ENCODE measurements around the gene PPP1R26.
"Not testable (repeated sequence)": the region's sequence is repeated elsewhere in the genome, so short reads cannot be mapped to it uniquely, and the experiment has no call there.

The PPP1R26 gene

DNA sequence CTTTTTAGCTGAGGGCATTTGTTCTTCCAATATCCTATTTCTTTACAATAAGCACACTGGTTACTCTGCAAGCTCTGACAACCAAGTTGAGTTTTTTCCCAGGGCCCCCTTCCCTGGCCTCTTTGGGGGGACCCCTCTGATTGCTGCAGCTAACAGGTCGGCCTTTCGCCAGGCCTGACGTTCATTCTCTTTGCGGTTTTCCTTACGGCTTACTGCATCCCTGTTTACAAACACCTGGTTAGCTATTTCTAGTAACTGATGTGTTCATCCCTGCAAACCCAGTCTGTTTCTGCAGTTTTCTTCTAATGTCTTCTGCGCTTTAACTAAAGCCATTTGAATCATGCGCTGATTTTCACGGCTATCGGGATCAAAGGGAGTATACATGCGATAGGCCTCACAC lies 37.5 kb upstream of the PPP1R26 start:
- no peaks in the 10 kb centered on the region for H3K27me3 ChIP-seq
- peaks cover 0 to 4% (median 0%) of the 10 kb centered on the region in 10 experiments; a peak in 1 of 20 replicates for H3K4me1 ChIP-seq
- no peaks in the 10 kb centered on the region for H3K36me3 ChIP-seq
- H3K4me3 ChIP-seq = no peak overlapping the region
- TF ChIP-seq Cebpa-rat (IDR thresholded peaks at IDR 0.05) = no peak
- H4K20me1 ChIP-seq = no peaks in the 10 kb centered on the region
- no peak overlapping the region for H3K9ac ChIP-seq
- H3K4me2 ChIP-seq = no peak overlapping the region
- peaks cover 8 to 15% (median 11%) of the 10 kb centered on the region in 11 experiments; a peak in 19 of 22 replicates for H3K9me3 ChIP-seq (replicated peaks in 1 of 11)
- no peak overlapping the region for H3K27ac ChIP-seq

DNA sequence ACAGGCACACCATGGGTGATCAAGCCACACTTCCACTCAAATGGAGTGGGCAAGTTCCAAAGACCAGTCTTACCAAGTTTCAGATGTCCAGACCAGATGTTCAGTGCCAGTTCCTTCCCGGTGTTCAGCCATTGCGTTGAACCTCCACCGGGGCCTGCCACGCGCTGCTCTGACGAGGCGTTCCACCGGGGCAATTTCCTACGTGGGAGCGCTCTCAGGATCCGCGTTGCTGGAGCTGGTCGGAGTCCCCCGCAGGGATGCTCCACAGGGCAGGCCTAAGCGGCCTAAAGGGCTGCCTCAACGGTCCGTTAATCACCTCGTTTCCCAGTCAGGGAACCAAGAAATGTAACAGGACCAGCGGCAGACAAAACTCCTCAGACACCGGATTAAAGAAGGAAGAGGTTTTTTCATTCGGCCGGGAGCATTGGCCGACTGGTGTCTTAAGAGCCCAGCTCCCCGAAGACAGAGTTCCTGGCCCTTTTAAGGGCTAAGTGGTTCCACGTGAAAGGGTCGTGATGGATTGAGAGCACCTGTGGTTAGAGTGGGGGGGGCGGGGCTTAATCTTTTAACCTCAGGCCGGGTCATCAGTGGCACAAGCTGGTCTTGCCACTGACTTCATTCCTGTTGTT lies 35.7 kb upstream of the PPP1R26 start:
- no peak overlapping the region for H3K4me2 ChIP-seq
- no peaks in the 10 kb centered on the region for H4K20me1 ChIP-seq
- H3K27me3 ChIP-seq = no peaks in the 10 kb centered on the region
- 0 out of 22 replicates have a peak, but pooled peaks cover 0 to 3% (median 0%) of the 10 kb centered on the region in 11 experiments for H3K9me3 ChIP-seq (replicated peaks in 1 of 11)
- no peak overlapping the region for H3K4me3 ChIP-seq
- H3K27ac ChIP-seq = no peak overlapping the region
- no peak for TF ChIP-seq Cebpa-rat (IDR thresholded peaks at IDR 0.05)
- no peaks in the 10 kb centered on the region for H3K36me3 ChIP-seq
- no peak overlapping the region for H3K9ac ChIP-seq
- peaks cover 0 to 4% (median 0%) of the 10 kb centered on the region in 10 experiments; a peak in 1 of 20 replicates for H3K4me1 ChIP-seq

DNA sequence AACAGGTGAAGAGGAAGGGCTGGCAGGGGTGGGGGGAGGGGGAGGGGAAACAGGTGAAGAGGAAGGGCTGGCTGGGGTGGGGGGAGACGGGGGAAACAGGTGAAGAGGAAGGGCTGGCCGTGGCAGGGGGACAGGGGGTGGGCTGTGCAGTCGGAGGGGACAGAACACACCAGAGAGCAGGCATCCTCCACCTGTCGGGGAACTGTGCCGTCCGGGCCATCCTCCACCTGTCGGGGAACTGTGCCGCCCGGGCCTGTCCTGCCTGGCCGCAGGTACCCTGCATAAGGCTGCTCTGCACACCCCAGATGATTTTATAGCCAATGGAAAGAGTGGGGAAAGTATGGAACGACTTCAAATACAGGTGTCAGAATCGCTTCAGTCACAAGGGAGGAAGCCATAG lies 32.5 kb upstream of the PPP1R26 start:
- Histone ChIP-seq H3K4me2 (no peak overlapping the region), H3K27me3 (no peaks in the 10 kb centered on the region), H3K27ac (no peak overlapping the region), H3K9me3 (replicated peaks in 1 of 11) (0 out of 22 replicates have a peak, but pooled peaks cover 0 to 3% (median 0%) of the 10 kb centered on the region in 11 experiments), H3K4me3 (no peak overlapping the region), H4K20me1 (no peaks in the 10 kb centered on the region), H3K4me1 (peaks cover 0 to 4% (median 0%) of the 10 kb centered on the region in 10 experiments; a peak in 1 of 20 replicates), H3K9ac (no peak overlapping the region), H3K36me3 (no peaks in the 10 kb centered on the region)
- TF ChIP-seq Cebpa-rat (IDR thresholded peaks at IDR 0.05) = no peak

DNA sequence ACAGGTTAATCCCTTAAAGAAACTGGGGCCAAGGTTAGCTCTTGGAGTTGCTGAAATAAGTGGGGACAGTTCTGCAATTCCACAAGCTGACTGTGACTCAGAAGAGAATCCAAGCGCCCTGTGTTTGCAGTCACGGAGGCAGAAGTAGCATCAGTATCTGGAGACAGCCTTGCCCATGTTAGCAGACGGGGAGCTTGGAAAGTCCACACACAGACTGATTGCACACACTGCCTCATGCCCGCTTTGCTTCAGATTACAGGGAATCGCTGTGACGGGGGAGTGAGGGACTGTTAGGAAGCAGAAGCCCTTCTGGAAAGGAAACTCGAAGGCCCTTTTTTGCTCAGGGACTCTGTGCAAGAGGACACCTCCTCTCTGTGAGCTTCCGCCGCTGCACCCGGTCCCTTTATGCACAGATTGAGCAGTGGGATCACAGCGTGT lies 30.9 kb upstream of the PPP1R26 start:
- H3K27me3 ChIP-seq = no peaks in the 10 kb centered on the region
- no peak for TF ChIP-seq Cebpa-rat (IDR thresholded peaks at IDR 0.05)
- no peak overlapping the region for H3K27ac ChIP-seq
- H3K36me3 ChIP-seq = no peaks in the 10 kb centered on the region
- H3K9ac ChIP-seq = no peak overlapping the region
- no peaks in the 10 kb centered on the region for H4K20me1 ChIP-seq
- peaks cover 0 to 4% (median 0%) of the 10 kb centered on the region in 10 experiments; a peak in 1 of 20 replicates for H3K4me1 ChIP-seq
- H3K4me3 ChIP-seq = no peak overlapping the region
- H3K4me2 ChIP-seq = no peak overlapping the region
- H3K9me3 ChIP-seq (replicated peaks in 1 of 11) = peaks cover 0 to 3% (median 0%) of the 10 kb centered on the region in 11 experiments; a peak in 1 of 22 replicates

DNA sequence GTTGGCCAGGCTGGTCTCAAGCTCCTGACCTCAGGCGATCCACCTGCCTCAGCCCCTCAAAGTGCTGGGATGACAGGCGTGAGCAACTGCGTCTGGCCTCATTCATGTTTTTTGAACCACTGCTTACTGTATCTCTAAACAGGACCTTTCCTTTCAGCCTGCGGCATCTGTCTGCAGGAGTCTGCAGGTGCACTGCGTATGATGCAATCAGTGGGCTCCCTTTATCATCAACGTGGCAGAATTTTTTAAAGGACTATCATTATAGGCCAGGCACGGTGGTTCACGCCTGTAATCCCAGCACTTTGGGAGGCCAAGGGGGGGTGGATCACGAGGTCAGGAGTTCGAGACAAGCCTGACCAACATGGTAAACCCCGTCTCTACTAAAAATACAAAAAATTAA lies 30.1 kb upstream of the PPP1R26 start:
- H3K9ac ChIP-seq; H4K20me1 ChIP-seq; H3K27me3 ChIP-seq; H3K4me1 ChIP-seq; H3K9me3 ChIP-seq (replicated peaks in 1 of 11); H3K27ac ChIP-seq; H3K4me2 ChIP-seq; H3K4me3 ChIP-seq; H3K36me3 ChIP-seq: not testable (repeated sequence)
- TF ChIP-seq Cebpa-rat (IDR thresholded peaks at IDR 0.05) = 0 out of 22 replicates have a peak, but pooled peaks of 1 of the 11 experiments have one; percentile 10

DNA sequence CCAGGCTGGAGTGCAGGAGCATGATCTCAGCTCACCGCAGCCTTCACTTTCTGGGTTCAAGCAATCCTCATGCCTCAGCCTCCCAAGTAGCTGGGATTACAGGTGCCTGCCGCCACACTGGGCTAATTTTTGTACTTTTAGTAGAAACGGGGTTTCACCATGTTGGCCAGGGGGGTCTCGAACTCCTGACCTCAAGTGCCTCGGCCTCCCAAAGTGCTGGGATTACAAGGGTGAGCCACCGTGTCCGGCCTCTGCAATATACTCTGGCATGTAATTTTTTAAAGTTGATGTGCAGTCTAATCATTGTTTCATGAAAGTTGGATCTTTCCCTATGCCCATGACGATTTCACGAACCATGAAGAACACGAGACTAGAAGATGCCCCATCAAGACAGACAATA lies 28.6 kb upstream of the PPP1R26 start:
- H4K20me1 ChIP-seq = no peaks in the 10 kb centered on the region; a peak in 1 of 22 replicates
- no peaks in the 10 kb centered on the region for H3K27me3 ChIP-seq
- no peaks in the 10 kb centered on the region for H3K4me1 ChIP-seq
- H3K9me3 ChIP-seq (replicated peaks in 1 of 11) = peaks cover 0 to 12% (median 3%) of the 10 kb centered on the region in 11 experiments; a peak in 6 of 22 replicates
- no peak overlapping the region for H3K9ac ChIP-seq
- TF ChIP-seq Cebpa-rat (IDR thresholded peaks at IDR 0.05) = no peak
- H3K4me3 ChIP-seq = no peak overlapping the region
- H3K36me3 ChIP-seq = no peaks in the 10 kb centered on the region
- H3K4me2 ChIP-seq = no peak overlapping the region
- no peak overlapping the region for H3K27ac ChIP-seq

DNA sequence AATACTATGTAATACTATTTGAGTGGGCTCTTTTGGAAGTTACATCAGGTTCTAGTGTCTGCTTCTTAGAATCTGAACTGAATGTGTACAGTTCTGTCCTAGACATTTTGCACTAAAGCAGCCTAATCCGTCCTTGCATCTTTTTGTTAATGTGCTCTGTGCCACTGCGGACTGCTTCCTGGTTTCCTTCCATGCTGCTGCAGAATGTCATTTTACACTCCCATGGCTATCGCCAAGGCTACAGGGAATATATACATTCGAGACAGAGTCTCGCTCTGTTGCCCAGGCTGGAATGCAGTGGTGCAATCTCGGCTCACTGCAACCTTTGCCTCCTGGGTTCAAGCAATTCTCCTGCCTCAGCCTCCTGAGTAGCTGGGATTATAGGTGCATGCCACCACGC lies 27.7 kb upstream of the PPP1R26 start:
- H3K9me3 ChIP-seq (replicated peaks in 1 of 11) = peaks cover 0 to 12% (median 3%) of the 10 kb centered on the region in 11 experiments; a peak in 6 of 22 replicates
- not testable (repeated sequence) for H3K36me3 ChIP-seq, H3K4me3 ChIP-seq, H3K4me1 ChIP-seq, H3K27ac ChIP-seq, H3K9ac ChIP-seq, H4K20me1 ChIP-seq, H3K27me3 ChIP-seq, H3K4me2 ChIP-seq

DNA sequence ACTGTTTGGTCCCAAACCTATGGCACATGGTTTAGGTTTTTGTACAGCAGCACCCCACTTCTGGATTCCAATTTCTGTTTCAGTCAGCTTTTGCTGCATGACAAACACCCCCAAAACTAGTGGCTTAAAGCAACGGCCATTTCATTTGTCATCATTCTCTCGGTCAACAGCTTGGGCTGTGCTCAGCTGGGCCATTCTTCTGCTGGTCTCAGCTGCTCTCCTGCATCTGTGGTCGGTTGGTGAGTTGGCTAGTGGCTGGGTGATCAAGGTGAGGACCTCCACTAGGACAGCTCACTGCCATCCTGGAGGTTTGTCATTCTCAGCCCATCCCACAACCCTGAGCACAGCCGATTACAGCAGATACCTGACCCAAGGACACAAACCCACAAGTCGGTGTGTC lies 24.8 kb upstream of the PPP1R26 start:
- Histone ChIP-seq H3K4me1 (peaks cover 0 to 12% (median 8%) of the 10 kb centered on the region in 10 experiments; a peak in 11 of 20 replicates), H3K9me3 (replicated peaks in 1 of 11) (peaks cover 0 to 12% (median 3%) of the 10 kb centered on the region in 11 experiments; a peak in 6 of 22 replicates), H4K20me1 (peaks cover 0 to 5% (median 0%) of the 10 kb centered on the region in 11 experiments; a peak in 2 of 22 replicates), H3K36me3 (no peaks in the 10 kb centered on the region), H3K4me2 (no peak overlapping the region), H3K27me3 (peaks cover 0 to 7% (median 0%) of the 10 kb centered on the region in 11 experiments; a peak in 2 of 22 replicates), H3K9ac (no peak overlapping the region), H3K27ac (no peak overlapping the region), H3K4me3 (no peak overlapping the region)
- no peak for TF ChIP-seq Cebpa-rat (IDR thresholded peaks at IDR 0.05)

DNA sequence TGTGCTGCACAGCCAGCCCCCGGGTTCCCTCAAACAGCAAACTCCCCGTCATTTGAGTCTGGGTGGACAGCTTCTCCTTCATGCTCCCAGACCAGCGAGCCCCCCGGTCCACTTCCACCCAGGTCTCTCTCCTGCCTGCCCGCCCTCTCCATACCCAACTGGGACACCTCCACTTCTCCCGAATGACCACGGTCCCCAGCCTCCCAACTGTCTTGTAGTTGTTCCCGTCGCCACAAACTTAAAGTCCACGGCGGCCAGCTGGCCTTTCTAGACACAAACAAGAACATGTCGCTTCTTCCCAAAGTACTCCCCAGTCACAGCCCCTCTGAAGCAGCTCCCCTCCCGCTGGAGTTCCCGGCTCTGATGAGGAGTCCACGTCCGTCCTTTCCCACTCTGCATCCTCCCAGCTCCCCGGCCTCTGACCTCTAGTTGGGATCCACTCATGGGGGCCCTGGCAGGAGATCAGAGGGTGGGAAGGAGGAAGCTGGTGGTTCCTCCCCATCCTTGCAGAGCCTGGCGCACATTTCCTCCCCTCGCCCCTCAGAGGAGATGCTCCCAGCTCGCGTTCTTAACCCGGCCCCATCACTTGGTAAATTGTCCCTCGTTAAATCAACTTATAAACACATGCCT lies 24.1 kb upstream of the PPP1R26 start:
- no peak overlapping the region for H3K27ac ChIP-seq
- no peaks in the 10 kb centered on the region for H3K36me3 ChIP-seq
- H3K9me3 ChIP-seq (replicated peaks in 1 of 11) = peaks cover 0 to 12% (median 3%) of the 10 kb centered on the region in 11 experiments; a peak in 6 of 22 replicates
- TF ChIP-seq Cebpa-rat (IDR thresholded peaks at IDR 0.05) = no peak
- peaks cover 0 to 12% (median 8%) of the 10 kb centered on the region in 10 experiments; a peak in 11 of 20 replicates for H3K4me1 ChIP-seq
- peaks cover 0 to 7% (median 0%) of the 10 kb centered on the region in 11 experiments; a peak in 2 of 22 replicates for H3K27me3 ChIP-seq
- H3K4me3 ChIP-seq = no peak overlapping the region
- no peak overlapping the region for H3K4me2 ChIP-seq
- no peak overlapping the region for H3K9ac ChIP-seq
- peaks cover 0 to 5% (median 0%) of the 10 kb centered on the region in 11 experiments; a peak in 2 of 22 replicates for H4K20me1 ChIP-seq
